Natural killer cell treated with Interleukin-12 subunit alpha and Interleukin-12 subunit beta and Interleukin-15 and Interleukin-18, amount 100 ng/mL, for 72 hours (primary cell): ENCODE measurements around the gene PDGFA. TPM values are rescaled to one million over a fixed set of nuclear protein-coding genes. Genes with fewer than 3 reads are reported as not detected.

Experiments
- ATAC-seq, 2 donors: fragments of 150-1000 bp; cut with Tn5 transposase in 1 of 2; sonication (Bioruptor Pico), chemical (Tn5 transposase) in 1 of 2; 2 replicates each; pipeline ENCODE4 v1.10.0; 2021
- DNase-seq: peaks from one replicate; pipeline ENCODE4 v3.0.0; 2022; ENCODE audit warnings: low spot score
- H3K27ac Mint-ChIP-seq, 2 donors: 1 replicate in 1 of 2; 2 replicates in 1 of 2; pipeline ENCODE4 v1.8.0; 2022; ENCODE audit warnings: mixed read lengths in 2 of 2, mild to moderate bottlenecking in 1 of 2, moderate library complexity in 1 of 2
- H3K27me3 Mint-ChIP-seq, 2 donors: 1 replicate in 1 of 2; 2 replicates in 1 of 2; pipeline ENCODE4 v1.8.0; 2022; ENCODE audit warnings: mixed read lengths in 2 of 2
- H3K36me3 Mint-ChIP-seq: one replicate; pipeline ENCODE4 v1.8.0; 2022; ENCODE audit warnings: mixed read lengths
- H3K4me1 Mint-ChIP-seq, 2 donors: 1 replicate in 1 of 2; 2 replicates in 1 of 2; pipeline ENCODE4 v1.8.0; 2022; ENCODE audit warnings: low read depth in 2 of 2, mixed read lengths in 2 of 2, mild to moderate bottlenecking in 1 of 2
- H3K4me3 Mint-ChIP-seq: one replicate; pipeline ENCODE4 v1.8.0; 2022; ENCODE audit warnings: mixed read lengths
- H3K9me3 Mint-ChIP-seq: 2 replicates; pipeline ENCODE4 v1.8.0; 2022; ENCODE audit warnings: mixed read lengths
- total RNA-seq, 2 donors: library from RNA; stranded (reverse); gene quantifications; one replicate each; pipeline ENCODE4 v1.2.3, GENCODE V29; 2022

PDGFA gene
- total RNA-seq, 2 donors from 2014 or later, result 1.3 to 5.0 TPM

DNA sequence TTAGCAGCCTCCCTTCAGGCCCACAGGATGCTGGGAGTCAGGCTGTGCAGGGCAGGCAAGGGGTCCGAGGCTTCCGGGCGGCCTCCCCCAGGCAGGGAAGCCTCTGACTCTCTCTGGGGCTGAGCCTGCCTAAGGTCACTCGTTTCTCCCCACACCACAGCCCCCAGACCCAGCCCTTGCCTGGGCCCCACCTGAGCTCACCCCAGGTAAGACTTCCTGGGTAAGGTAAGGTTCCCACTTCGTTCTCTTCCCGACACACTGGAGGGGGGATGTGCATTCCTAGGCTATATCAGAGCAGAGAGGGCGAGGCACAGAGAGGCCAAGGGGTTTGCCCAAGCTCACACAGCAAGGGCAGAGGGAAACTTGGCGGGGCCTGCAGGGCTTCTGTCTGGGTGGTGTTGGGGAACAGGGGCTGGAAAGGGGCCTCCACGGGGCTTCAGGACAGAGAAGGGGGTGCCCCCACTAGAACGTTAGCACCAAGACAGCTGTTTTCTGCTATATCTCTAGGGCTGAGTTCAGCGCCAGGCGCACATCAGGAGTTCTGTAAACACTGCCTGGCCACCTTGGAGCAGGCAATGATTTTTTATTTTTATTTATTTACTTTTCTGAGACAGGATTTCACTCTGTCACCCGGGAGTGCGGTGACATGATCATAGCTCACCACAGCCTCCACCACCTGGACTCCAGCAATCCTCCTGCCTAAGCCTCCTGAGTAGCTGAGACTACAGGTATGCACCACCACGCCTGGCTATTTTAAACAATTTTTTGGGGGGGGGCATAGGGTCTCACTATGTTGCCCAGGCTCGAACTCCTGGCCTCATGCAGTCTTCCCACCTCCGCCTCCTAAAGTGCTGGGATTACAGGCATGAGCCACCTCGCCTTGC lies 24.9 kb upstream of the PDGFA start:
- DNase-seq, result peak; percentile 25
- Mint-ChIP-seq H3K4me3 (no peak overlapping the region), H3K27me3 (no peaks in the 10 kb centered on the region), H3K4me1 (peaks cover 0 to 3% of the 10 kb centered on the region in 2 donors), H3K36me3 (no peaks in the 10 kb centered on the region), H3K9me3 (no peaks in the 10 kb centered on the region), H3K27ac (no peak overlapping the region)
- peak in 1 of 2 donors; percentile 29 for ATAC-seq

DNA sequence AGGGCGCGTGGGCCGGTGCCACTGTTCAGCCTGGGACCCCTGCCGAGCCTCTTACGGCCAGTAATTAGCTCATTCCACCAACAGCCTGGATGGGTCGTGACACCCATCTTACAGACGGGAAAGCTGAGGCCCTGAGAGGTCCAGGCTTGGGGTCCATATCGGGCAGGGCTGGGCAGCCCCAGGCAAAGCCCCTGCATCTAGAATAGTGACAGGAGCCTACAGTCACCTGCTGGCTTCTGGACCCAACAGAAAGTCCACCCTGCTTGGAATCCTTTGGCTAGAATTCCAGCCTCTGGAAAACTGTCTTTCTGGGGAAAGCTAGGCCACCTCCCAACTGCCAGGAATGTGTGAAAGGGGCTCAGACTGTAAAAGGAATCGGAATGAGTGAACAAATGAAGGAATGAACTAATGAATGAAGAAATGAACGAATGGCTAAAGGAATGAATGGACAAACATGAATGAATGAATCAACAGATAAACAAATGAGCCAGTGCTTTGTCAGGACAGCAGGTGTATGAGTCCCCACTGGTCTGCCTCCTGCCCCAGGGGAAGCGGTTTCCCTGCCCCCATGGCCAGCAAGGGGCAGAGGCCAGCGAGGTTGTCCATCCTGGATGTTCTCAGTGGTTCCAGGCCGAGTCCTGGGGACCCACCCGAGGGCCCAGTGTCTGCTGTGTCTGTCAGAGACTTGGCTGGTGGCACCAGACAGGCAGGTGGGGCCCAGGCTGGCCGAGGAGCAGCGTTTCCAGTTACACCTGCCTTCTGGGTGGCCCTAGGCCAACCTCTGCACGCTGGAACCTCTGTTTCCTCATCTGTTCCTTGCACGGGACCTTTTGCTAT lies 24.1 kb upstream of the PDGFA start:
- H3K9me3 Mint-ChIP-seq, result no peaks in the 10 kb centered on the region
- ATAC-seq (no peak), DNase-seq (no peak)
- no peak overlapping the region for H3K4me3 Mint-ChIP-seq
- H3K4me1 Mint-ChIP-seq, result peaks cover 0 to 3% of the 10 kb centered on the region in 2 donors
- no peaks in the 10 kb centered on the region for H3K27me3 Mint-ChIP-seq
- no peaks in the 10 kb centered on the region for H3K36me3 Mint-ChIP-seq
- H3K27ac Mint-ChIP-seq, result no peak overlapping the region

DNA sequence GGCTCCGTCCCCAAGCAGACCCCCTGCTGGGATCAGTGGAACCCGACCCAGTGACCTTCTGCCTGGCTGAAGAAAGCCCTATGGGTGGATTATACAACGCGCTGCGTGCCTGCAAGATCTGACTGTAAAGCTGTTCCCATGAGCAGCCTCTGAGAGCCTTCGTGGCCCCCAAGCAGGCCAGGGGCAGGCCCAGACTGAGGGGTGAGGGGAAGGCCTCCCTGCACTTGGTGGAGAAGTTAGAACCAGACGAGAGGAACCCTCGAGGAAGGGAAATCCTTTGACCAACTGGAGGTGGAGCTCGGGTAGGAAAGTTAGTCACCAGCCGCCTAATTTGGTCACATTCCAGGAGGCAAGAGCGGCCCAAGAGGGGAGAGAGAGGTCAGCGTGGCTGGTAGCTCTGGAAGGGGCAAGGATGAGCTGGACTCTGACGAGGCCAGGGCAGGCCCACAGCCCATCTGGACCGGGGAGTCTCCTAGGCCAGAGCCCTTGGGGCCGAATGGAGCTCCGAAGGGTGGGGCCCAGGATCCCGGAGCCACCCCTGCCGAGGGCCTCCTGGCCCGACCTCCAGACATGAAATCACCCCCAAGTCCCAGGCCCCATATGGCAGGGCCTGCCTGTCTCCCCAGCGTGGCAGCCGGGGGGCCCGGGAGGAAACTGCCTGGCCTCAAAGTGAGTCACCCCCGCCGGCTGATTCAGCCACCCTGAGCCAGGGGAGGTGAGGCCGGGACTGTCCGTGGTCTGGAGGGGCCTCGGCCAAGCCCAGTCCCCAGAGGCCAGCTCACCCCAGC lies 23.3 kb upstream of the PDGFA start:
- DNase-seq (peak; percentile 58), ATAC-seq (peak in 1 of 2 donors; percentile 31)
- Mint-ChIP-seq H3K4me3 (no peak overlapping the region), H3K9me3 (no peaks in the 10 kb centered on the region), H3K27ac (no peak overlapping the region), H3K4me1 (peaks cover 0 to 3% of the 10 kb centered on the region in 2 donors), H3K27me3 (no peaks in the 10 kb centered on the region), H3K36me3 (no peaks in the 10 kb centered on the region)

DNA sequence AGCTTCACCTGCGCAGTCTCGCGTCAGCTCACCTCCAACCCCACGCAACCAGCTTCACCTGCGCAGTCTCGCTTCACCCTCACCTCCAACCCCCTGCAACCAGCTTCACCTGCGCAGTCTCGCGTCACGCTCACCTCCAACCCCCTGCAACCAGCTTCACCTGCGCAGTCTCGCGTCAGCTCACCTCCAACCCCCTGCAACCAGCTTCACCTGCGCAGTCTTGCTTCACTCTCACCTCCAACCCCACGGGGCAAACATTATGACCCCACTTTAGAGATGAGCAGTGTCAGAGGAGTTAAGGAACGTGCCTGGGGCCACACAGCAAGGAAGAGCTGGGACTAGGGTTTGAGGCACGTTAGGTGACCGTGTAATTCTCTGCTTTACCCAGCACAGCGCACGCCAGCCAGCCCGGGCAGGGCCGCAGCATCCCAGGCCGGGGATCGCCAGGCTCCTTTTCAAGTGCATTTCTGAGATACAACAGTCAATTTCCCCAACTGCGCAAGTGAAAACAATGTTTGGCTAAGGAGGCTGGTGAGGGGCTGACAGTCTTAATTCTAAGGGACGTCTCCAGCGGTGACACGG lies 22.6 kb upstream of the PDGFA start:
- Mint-ChIP-seq H3K4me1 (peaks cover 0 to 3% of the 10 kb centered on the region in 2 donors), H3K27me3 (no peaks in the 10 kb centered on the region), H3K4me3 (no peak overlapping the region), H3K36me3 (no peaks in the 10 kb centered on the region), H3K9me3 (no peaks in the 10 kb centered on the region), H3K27ac (no peak overlapping the region)
- DNase-seq (no peak), ATAC-seq (no peak)

DNA sequence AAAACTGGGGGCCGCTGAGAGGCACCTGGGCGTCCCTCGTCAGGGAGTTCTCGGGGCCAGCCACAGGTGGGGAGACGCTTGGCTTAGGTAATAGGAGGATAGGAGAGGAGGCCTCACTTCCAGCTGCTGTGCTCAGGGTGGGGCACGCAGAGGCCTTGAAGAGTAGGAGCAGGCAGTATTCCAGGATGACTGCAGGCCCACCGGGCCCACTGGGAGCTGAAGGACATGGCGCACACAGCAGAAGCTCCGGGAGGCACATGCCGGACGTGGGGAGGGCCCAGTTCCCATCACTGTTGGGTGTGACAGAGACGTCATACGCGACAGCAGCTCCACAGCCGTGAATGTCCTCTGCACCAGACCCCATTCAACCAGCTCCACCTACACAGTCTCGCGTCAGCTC lies 22.0 kb upstream of the PDGFA start:
- H3K36me3 Mint-ChIP-seq, result no peaks in the 10 kb centered on the region
- H3K9me3 Mint-ChIP-seq, result no peaks in the 10 kb centered on the region
- H3K27ac Mint-ChIP-seq, result no peak overlapping the region
- no peaks in the 10 kb centered on the region for H3K27me3 Mint-ChIP-seq
- ATAC-seq (no peak), DNase-seq (no peak)
- no peak overlapping the region for H3K4me3 Mint-ChIP-seq
- peaks cover 0 to 3% of the 10 kb centered on the region in 2 donors for H3K4me1 Mint-ChIP-seq

DNA sequence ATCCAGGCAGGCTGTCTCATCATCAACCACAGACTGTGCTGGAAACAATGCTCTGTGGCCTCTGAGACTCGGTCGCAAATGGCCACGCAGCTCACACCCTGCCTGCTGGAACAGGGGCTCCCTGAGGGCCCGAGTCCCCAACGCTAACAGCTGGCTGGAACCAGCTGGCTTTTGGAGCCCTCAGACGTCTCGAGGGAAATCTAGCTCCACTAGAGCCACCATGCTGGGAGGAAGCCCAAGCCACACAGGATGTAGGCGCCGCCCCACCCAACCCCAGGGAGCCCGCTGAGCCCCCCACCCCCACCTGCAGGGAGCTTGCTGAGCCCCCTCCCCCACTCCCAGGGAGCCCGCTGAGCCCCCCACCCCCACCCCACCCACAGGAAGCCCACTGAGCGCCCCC lies 21.4 kb upstream of the PDGFA start:
- DNase-seq (no peak), ATAC-seq (no peak)
- Mint-ChIP-seq H3K36me3 (no peaks in the 10 kb centered on the region), H3K27ac (no peak overlapping the region), H3K27me3 (no peaks in the 10 kb centered on the region), H3K9me3 (no peaks in the 10 kb centered on the region), H3K4me3 (no peak overlapping the region), H3K4me1 (peaks cover 0 to 3% of the 10 kb centered on the region in 2 donors)

DNA sequence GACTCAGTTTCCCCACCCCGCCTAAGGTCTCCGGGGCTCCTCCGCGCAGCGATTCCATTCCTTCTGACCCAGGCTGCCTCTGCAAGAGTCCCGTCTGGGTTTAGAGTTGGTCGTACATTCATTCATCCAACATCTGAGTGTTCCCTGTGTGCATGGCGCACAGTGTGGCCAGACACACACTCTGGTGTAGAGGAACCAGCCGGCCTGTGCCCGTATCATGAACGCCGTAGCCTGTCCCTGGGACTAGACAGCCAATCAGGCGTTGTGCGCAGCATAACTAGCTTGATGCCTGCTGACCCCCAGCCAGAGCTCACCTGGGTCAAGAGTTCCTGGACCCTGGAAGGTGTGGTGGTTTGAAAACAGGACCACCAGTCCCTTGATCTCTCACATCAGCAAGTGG lies 20.9 kb upstream of the PDGFA start:
- H3K36me3 Mint-ChIP-seq, result no peaks in the 10 kb centered on the region
- no peak overlapping the region for H3K27ac Mint-ChIP-seq
- no peak for ATAC-seq
- no peak for DNase-seq
- no peak overlapping the region for H3K4me3 Mint-ChIP-seq
- H3K27me3 Mint-ChIP-seq, result no peaks in the 10 kb centered on the region
- H3K9me3 Mint-ChIP-seq, result no peaks in the 10 kb centered on the region
- peaks cover 0 to 3% of the 10 kb centered on the region in 2 donors for H3K4me1 Mint-ChIP-seq

DNA sequence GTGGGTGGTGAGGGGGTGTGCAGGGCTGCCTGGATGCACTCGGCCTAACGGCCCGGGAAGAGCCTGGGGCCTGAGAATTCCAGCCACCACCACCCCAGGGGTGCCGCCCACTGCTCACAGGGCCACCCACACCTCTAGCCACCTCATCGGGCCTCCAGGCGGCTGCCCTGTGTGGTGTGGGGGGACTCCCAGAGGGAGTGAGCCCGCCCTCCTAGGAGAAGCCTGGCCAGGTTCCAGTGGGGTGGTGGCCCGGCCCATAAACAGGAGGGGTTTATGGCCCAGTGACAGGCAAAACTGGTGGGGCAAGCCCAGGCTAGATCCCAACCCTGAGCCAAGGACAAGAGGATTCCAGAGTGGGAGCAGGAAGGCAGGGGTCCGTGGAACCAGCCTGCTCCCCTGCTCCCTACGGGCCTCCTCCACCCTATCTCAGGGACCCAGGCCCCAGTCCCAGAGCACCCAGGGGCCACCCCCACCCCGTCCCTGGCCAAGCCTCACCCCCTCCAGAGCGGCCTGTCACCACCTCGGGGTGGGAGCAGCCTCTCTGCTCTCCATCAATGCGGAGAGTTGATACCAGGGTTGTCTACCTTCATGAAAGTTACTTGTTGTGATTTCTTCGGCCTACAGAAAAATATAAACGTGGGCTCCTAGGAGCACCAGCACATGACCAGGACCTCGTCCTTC lies 20.2 kb upstream of the PDGFA start:
- Mint-ChIP-seq H3K4me3 (no peak overlapping the region), H3K36me3 (no peaks in the 10 kb centered on the region), H3K27me3 (peaks cover 0 to 1% of the 10 kb centered on the region in 2 donors), H3K27ac (no peak overlapping the region), H3K4me1 (peaks cover 0 to 3% of the 10 kb centered on the region in 2 donors), H3K9me3 (no peaks in the 10 kb centered on the region)
- DNase-seq (no peak), ATAC-seq (no peak)

DNA sequence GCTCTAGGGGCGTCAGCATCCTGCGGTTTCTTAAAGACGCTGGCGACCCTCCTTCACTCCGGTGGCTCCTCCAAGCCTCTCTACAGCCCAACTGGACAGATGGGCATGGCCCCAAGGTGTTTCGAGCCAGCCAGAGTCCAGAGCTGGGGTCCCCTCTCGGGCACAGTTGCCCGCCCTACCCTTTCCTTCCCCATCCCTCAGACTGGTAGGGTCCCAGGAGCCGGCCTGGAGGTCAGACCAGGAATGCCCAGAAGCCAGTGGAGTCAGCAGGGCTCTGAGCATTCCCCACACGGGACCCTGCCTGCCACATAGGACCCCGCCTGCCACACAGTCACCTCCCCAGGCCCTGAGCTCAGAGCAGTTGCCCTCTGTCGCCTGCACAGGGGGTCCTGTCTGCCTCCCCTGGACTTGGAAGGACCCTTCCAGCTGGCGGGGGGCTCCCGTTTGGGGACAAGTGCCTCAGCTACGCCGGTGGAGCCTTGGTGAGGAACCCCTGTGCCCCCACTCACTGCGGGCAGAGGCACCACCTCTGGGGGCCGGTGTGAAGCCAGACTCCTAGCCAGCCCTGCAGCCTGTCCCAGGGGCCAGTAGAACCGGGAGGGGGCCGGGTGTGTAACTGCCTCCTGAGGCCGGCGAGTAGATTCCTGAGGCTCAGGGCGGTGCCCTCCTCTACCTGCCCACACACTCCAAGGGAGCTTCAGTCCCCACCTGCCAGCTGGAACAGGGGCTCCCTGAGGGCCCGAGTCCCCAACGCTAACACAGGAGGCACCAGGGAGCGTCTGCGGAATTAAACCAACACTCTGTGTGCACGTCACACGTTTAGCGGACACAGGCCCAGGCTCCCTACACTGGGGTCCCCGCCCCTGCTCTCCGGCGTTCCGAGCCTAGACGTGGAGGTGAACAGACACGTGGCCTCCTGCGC lies 19.4 kb upstream of the PDGFA start:
- H3K36me3 Mint-ChIP-seq, result no peaks in the 10 kb centered on the region
- H3K27ac Mint-ChIP-seq, result no peak overlapping the region
- DNase-seq, result no peak

DNA sequence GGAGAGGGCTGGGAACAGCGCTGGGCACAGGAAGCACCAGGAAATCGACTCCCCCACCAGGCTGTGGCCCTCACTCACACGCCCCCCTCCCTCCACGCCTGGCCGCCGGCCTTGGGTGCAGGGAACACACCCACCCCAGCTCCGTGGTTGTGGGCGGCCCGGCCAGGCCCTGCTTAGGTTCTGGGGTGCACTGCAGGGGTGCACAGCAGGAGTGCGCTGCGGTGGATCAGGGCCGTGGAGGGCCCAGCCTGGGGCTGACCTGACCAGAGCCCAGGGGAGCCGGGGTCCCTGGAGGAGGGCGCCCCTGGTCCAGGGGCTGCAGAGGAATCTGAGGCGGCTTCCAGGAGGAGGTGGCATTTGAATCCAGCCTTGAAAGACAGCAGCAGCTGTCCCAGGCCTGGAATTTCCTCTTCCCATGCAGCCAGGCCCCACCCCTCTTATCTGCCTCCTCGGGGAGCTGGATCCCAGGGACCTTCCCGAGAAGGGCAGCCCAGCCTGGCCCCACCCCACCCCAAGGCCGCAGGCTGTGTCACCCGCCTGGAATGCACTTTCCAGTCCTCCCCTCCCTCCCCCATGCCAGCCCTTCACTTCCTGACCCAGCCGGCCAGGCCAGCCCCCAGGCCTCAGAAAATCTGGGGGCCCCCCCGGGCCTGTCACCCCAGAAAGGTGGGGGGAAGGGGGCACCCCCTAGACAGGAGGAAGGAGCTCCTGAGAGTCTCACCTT lies 18.4 kb upstream of the PDGFA start:
- DNase-seq, result no peak
- no peak overlapping the region for H3K27ac Mint-ChIP-seq
- H3K9me3 Mint-ChIP-seq, result no peaks in the 10 kb centered on the region
- peaks cover 0 to 3% of the 10 kb centered on the region in 2 donors for H3K4me1 Mint-ChIP-seq
- peaks cover 0 to 6% of the 10 kb centered on the region in 2 donors for H3K27me3 Mint-ChIP-seq
- H3K36me3 Mint-ChIP-seq, result no peaks in the 10 kb centered on the region
- H3K4me3 Mint-ChIP-seq, result no peak overlapping the region
- no peak for ATAC-seq

More for the DNA sequence above, 19.4 kb upstream of the PDGFA start:
- Mint-ChIP-seq H3K9me3 (no peaks in the 10 kb centered on the region), H3K4me1 (peaks cover 0 to 3% of the 10 kb centered on the region in 2 donors), H3K27me3 (peaks cover 0 to 3% of the 10 kb centered on the region in 2 donors), H3K4me3 (no peak overlapping the region)
- no peak for ATAC-seq

DNA sequence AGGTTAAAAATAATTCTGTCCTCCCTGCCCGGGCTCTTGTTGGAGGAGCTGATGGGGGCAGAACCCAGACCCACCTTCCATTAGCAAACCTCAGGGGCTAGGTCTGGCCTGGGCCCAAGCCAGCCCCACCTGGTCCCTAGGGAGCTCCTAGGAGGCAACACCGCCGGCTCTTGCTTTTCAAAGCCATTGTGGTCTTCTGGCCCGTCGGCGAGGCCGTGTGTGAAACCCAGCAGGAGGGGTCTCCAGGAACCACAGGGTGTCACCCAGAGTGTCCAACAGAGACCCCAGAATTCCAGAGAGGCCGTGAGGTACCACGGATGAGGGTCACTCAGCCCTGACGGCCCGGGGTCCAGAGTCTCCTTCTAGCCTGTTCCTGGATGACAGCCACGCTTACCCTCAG lies 16.6 kb upstream of the PDGFA start:
- Mint-ChIP-seq H3K27me3 (peaks cover 0 to 6% of the 10 kb centered on the region in 2 donors), H3K4me3 (no peak overlapping the region), H3K4me1 (peaks cover 0 to 1% of the 10 kb centered on the region in 2 donors), H3K9me3 (no peaks in the 10 kb centered on the region), H3K27ac (no peak overlapping the region), H3K36me3 (no peaks in the 10 kb centered on the region)
- ATAC-seq (no peak), DNase-seq (no peak)
